ENCODE measurements around the gene CCDC178.

CCDC178 gene

GRCh38 chr18:33135951-33136660, 304.4 kb downstream of the CCDC178 start:
- DNase-seq (ENCODE audit: low read depth in 1 of 2, low spot score in 1 of 2) = no peak

GRCh38 chr18:33132657-33133056, 307.9 kb downstream of the CCDC178 start:
- no peak for DNase-seq (ENCODE audit: low read depth in 1 of 2, low spot score in 1 of 2)

GRCh38 chr18:33128581-33128980, 311.9 kb downstream of the CCDC178 start:
- DNase-seq (ENCODE audit: low read depth in 1 of 2, low spot score in 1 of 2) = no peak

- DNase-seq (ENCODE audit: low read depth in 1 of 2, low spot score in 1 of 2) = no peak
Measured at GRCh38 chr18:33123862-33124518, 316.5 kb downstream of the CCDC178 start.

- no peak for DNase-seq (ENCODE audit: low read depth in 1 of 2, low spot score in 1 of 2)
Measured at GRCh38 chr18:33116376-33116775, 324.1 kb downstream of the CCDC178 start.

- no peak for DNase-seq (ENCODE audit: low read depth in 1 of 2, low spot score in 1 of 2)
Measured at GRCh38 chr18:33115917-33116316, 324.6 kb downstream of the CCDC178 start.

- no peak for DNase-seq (ENCODE audit: low read depth in 1 of 2, low spot score in 1 of 2)
Measured at GRCh38 chr18:33115476-33115875, 325.0 kb downstream of the CCDC178 start.

- DNase-seq (ENCODE audit: low read depth in 1 of 2, low spot score in 1 of 2) = no peak
Measured at GRCh38 chr18:33114749-33115148, 325.8 kb downstream of the CCDC178 start.

- no peak for DNase-seq (ENCODE audit: low read depth in 1 of 2, low spot score in 1 of 2)
Measured at GRCh38 chr18:33113416-33113815, 327.1 kb downstream of the CCDC178 start.

- DNase-seq (ENCODE audit: low read depth in 1 of 2, low spot score in 1 of 2) = no peak
Measured at GRCh38 chr18:33107511-33107910, 333.0 kb downstream of the CCDC178 start.

GRCh38 chr18:33101316-33101715, 339.2 kb downstream of the CCDC178 start:
- no peak for DNase-seq (ENCODE audit: low read depth in 1 of 2, low spot score in 1 of 2)

GRCh38 chr18:33099626-33100025, 340.9 kb downstream of the CCDC178 start:
- no peak for DNase-seq (ENCODE audit: low read depth in 1 of 2, low spot score in 1 of 2)

- no peak for DNase-seq (ENCODE audit: low read depth in 1 of 2, low spot score in 1 of 2)
Measured at GRCh38 chr18:33097126-33097525, 343.4 kb downstream of the CCDC178 start.

- DNase-seq (ENCODE audit: low read depth in 1 of 2, low spot score in 1 of 2) = no peak
Measured at GRCh38 chr18:33090461-33090860, 350.1 kb downstream of the CCDC178 start.

- DNase-seq (ENCODE audit: low read depth in 1 of 2, low spot score in 1 of 2) = no peak
Measured at GRCh38 chr18:33076601-33077000, 363.9 kb downstream of the CCDC178 start.

GRCh38 chr18:33074125-33074524, 366.4 kb downstream of the CCDC178 start:
- no peak for DNase-seq (ENCODE audit: low read depth in 1 of 2, low spot score in 1 of 2)

- DNase-seq (ENCODE audit: low read depth in 1 of 2, low spot score in 1 of 2) = no peak
Measured at GRCh38 chr18:33062834-33063364, 377.6 kb downstream of the CCDC178 start.

- DNase-seq (ENCODE audit: low read depth in 1 of 2, low spot score in 1 of 2) = no peak
Measured at GRCh38 chr18:33052886-33053285, 387.6 kb downstream of the CCDC178 start.

- DNase-seq (ENCODE audit: low read depth in 1 of 2, low spot score in 1 of 2) = no peak
Measured at GRCh38 chr18:33051407-33051806, 389.1 kb downstream of the CCDC178 start.

- no peak for DNase-seq (ENCODE audit: low read depth in 1 of 2, low spot score in 1 of 2)
Measured at GRCh38 chr18:33040213-33040612, 400.3 kb downstream of the CCDC178 start.

- no peak for DNase-seq (ENCODE audit: low read depth in 1 of 2, low spot score in 1 of 2)
Measured at GRCh38 chr18:33034945-33035344, 405.6 kb downstream of the CCDC178 start.

- DNase-seq (ENCODE audit: low read depth in 1 of 2, low spot score in 1 of 2) = no peak
Measured at GRCh38 chr18:33034212-33034611, 406.3 kb downstream of the CCDC178 start.

GRCh38 chr18:33022370-33022769, 418.2 kb downstream of the CCDC178 start:
- no peak for DNase-seq (ENCODE audit: low read depth in 1 of 2, low spot score in 1 of 2)
